ENCODE results near the gene FAM90A26. TPM values are rescaled to one million over a fixed set of nuclear protein-coding genes. Genes with fewer than 3 reads are reported as not detected.
"Not testable (repeated sequence)": the region's sequence is repeated elsewhere in the genome, so short reads cannot be mapped to it uniquely, and the experiment has no call there.

FAM90A26 gene
- total and polyA plus RNA-seq, 2 of the 4 experiments (the other 2 are of a cell fraction), result not detected

DNA sequence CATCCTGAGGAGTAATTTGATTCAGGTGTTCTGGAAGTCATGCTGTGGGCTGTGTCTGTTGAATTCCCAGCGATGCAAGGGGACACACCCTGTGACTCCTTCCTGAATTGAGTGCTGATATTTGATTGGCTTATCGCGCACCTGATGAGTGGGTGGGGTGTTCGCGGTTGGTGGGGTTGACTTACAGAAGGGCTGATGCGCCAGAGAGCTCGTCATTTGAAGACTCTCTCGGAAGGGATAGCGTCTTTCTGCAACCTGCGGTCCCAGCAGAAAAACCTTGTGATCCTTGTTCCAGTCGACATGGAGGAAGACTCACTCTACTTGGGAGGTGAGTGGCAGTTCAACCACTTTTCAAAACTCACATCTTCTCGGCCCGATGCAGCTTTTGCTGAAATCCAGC lies 49.6 kb downstream of the FAM90A26 start, which contains the start of gene USP17L12:
Gene USP17L12, plus strand, starts transcription at position 301 of the 400 bp plus-strand sequence. Its CDS starts 0 bp downstream, at position 301.
- H3K4me2 ChIP-seq (ENCODE audit: low read depth, low read length); H3K18ac ChIP-seq (ENCODE audit: low read depth, low read length); H3K56ac ChIP-seq (ENCODE audit: extremely low read depth, insufficient read depth, low read length); BruUV-seq (replicated peaks); H2BK120ac ChIP-seq (ENCODE audit: low read depth, low read length); H2BK15ac ChIP-seq (ENCODE audit: low read depth, low read length); H2AFZ ChIP-seq (replicated peaks; ENCODE audit: low read length, poor library complexity); POLR2A ChIA-PET (ENCODE audit: unreplicated experiment); H3K4ac ChIP-seq (ENCODE audit: low read depth, low read length); DNase-seq; H2BK5ac ChIP-seq (ENCODE audit: low read depth, low read length, poor library complexity, severe bottlenecking); in situ Hi-C loops (cut with MboI; ENCODE audit: low sequenced_read_pairs); H3K23ac ChIP-seq (ENCODE audit: low read depth, low read length); H4K8ac ChIP-seq (ENCODE audit: low read depth in 2 of 2, low read length in 2 of 2); H3K4me3 ChIP-seq (ENCODE audit: insufficient read depth, low read depth, low read length); H3K14ac ChIP-seq (replicated peaks; ENCODE audit: low read depth, low read length); H2BK20ac ChIP-seq (ENCODE audit: low read depth, low read length); H3K9me1 ChIP-seq (ENCODE audit: insufficient read depth, low read length); H3K9ac ChIP-seq (ENCODE audit: low read depth, low read length); intact Hi-C loops (cut with micrococcal nuclease); ATAC-seq (ENCODE audit: low read depth); H3K4me1 ChIP-seq (ENCODE audit: control insufficient read depth, insufficient read depth, low read length); H3K9me3 ChIP-seq (ENCODE audit: control insufficient read depth, insufficient read depth, low read length); H3K79me1 ChIP-seq (ENCODE audit: low read depth in 1 of 2, low read length in 2 of 2); H4K5ac ChIP-seq (ENCODE audit: low read depth, low read length); H3K36me3 ChIP-seq (ENCODE audit: control insufficient read depth, insufficient read depth, low read length); H4K20me1 ChIP-seq (ENCODE audit: insufficient read depth, low read length); H4K91ac ChIP-seq (ENCODE audit: insufficient read depth, low read depth, low read length); H2AK5ac ChIP-seq (ENCODE audit: low read depth, low read length); H3K27me3 ChIP-seq (ENCODE audit: control insufficient read depth, insufficient read depth, low read length); H2AK9ac ChIP-seq (replicated peaks; ENCODE audit: low read depth, low read length, poor library complexity); CTCF ChIA-PET; H3K27ac ChIP-seq (ENCODE audit: insufficient read depth, low read length); dilution Hi-C loops (cut with HindIII; ENCODE audit: low sequenced_read_pairs, unreplicated experiment): not testable (repeated sequence)
- no CpG with 5 or more reads among the region's 13 CpGs for WGBS, 2 experiments (ENCODE audit: extremely low coverage in 2 of 2, insufficient read length in 1 of 2)

DNA sequence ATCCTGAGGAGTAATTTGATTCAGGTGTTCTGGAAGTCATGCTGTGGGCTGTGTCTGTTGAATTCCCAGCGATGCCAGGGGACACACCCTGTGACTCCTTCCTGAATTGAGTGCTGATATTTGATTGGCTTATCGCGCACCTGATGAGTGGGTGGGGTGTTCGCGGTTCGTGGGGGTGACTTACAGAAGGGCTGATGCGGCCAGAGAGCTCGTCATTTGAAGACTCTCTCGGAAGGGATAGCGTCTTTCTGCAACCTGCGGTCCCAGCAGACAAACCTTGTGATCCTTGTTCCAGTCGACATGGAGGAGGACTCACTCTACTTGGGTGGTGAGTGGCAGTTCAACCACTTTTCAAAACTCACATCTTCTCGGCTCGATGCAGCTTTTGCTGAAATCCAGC lies 54.4 kb downstream of the FAM90A26 start, which contains the start of gene USP17L13:
Gene USP17L13, plus strand, starts transcription at position 301 of the 400 bp plus-strand sequence. Its CDS starts 0 bp downstream, at position 301.
- H3K36me3 ChIP-seq (ENCODE audit: control insufficient read depth, insufficient read depth, low read length); H2BK15ac ChIP-seq (ENCODE audit: low read depth, low read length); H2AK5ac ChIP-seq (ENCODE audit: low read depth, low read length); H3K9me1 ChIP-seq (ENCODE audit: insufficient read depth, low read length); H3K4me1 ChIP-seq (ENCODE audit: control insufficient read depth, insufficient read depth, low read length); H3K4ac ChIP-seq (ENCODE audit: low read depth, low read length); H2AK9ac ChIP-seq (replicated peaks; ENCODE audit: low read depth, low read length, poor library complexity); H3K4me3 ChIP-seq (ENCODE audit: insufficient read depth, low read depth, low read length); H3K14ac ChIP-seq (replicated peaks; ENCODE audit: low read depth, low read length); CTCF ChIA-PET; H2AFZ ChIP-seq (replicated peaks; ENCODE audit: low read length, poor library complexity); H3K79me1 ChIP-seq (ENCODE audit: low read depth in 1 of 2, low read length in 2 of 2); H3K23ac ChIP-seq (ENCODE audit: low read depth, low read length); H4K8ac ChIP-seq (ENCODE audit: low read depth in 2 of 2, low read length in 2 of 2); H3K27me3 ChIP-seq (ENCODE audit: control insufficient read depth, insufficient read depth, low read length); H3K9me3 ChIP-seq (ENCODE audit: control insufficient read depth, insufficient read depth, low read length); H4K5ac ChIP-seq (ENCODE audit: low read depth, low read length); H2BK5ac ChIP-seq (ENCODE audit: low read depth, low read length, poor library complexity, severe bottlenecking); dilution Hi-C loops (cut with HindIII; ENCODE audit: low sequenced_read_pairs, unreplicated experiment); H4K20me1 ChIP-seq (ENCODE audit: insufficient read depth, low read length); H3K56ac ChIP-seq (ENCODE audit: extremely low read depth, insufficient read depth, low read length); POLR2A ChIA-PET (ENCODE audit: unreplicated experiment); ATAC-seq (ENCODE audit: low read depth); in situ Hi-C loops (cut with MboI; ENCODE audit: low sequenced_read_pairs); H3K18ac ChIP-seq (ENCODE audit: low read depth, low read length); H3K27ac ChIP-seq (ENCODE audit: insufficient read depth, low read length); BruUV-seq (replicated peaks); H2BK120ac ChIP-seq (ENCODE audit: low read depth, low read length); DNase-seq; intact Hi-C loops (cut with micrococcal nuclease); H4K91ac ChIP-seq (ENCODE audit: insufficient read depth, low read depth, low read length); H3K9ac ChIP-seq (ENCODE audit: low read depth, low read length); H2BK20ac ChIP-seq (ENCODE audit: low read depth, low read length); H3K4me2 ChIP-seq (ENCODE audit: low read depth, low read length): not testable (repeated sequence)
- WGBS, 2 experiments (ENCODE audit: extremely low coverage in 2 of 2, insufficient read length in 1 of 2), result no CpG with 5 or more reads among the region's 14 CpGs

Measured in IMR-90 (cell line).